Left lung (tissue), 10 donors: ENCODE results near the gene SLC2A4. TPM values are rescaled to one million over a fixed set of nuclear protein-coding genes. Genes with fewer than 3 reads are reported as not detected.
"Not testable (repeated sequence)": the region's sequence is repeated elsewhere in the genome, so short reads cannot be mapped to it uniquely, and the experiment has no call there.

ENCODE experiments used
- ATAC-seq: fragments of 200-7000 bp; cut with Tn5 transposase; one replicate; pipeline ENCODE4 v1.9.1; 2020; ENCODE audit warnings: moderate library complexity
- DNase-seq, 4 donors: peaks; one replicate each; pipeline ENCODE4 v3.0.0-alpha.2; 2013 to 2020
- H3K27ac ChIP-seq, 2 donors: fragments of 200-600 bp; sonication (generic) in 1 of 2; one replicate each; pipeline versions ENCODE4 v1.5.0 to v1.8.0; 2020 to 2021
- H3K27me3 ChIP-seq, 2 donors: fragments of 200-600 bp; sonication (generic) in 1 of 2; one replicate each; pipeline versions ENCODE4 v1.5.0 to v1.8.0; 2020 to 2021
- H3K36me3 ChIP-seq, 2 donors: fragments of 200-600 bp; sonication (generic) in 1 of 2; one replicate each; pipeline versions ENCODE4 v1.5.0 to v1.8.0; 2020 to 2021
- H3K4me1 ChIP-seq, 2 donors: fragments of 200-600 bp; one replicate each; pipeline ENCODE4 v1.8.0; 2021
- H3K4me3 ChIP-seq, 2 donors: fragments of 200-600 bp; sonication (generic) in 1 of 2; one replicate each; pipeline versions ENCODE4 v1.5.0 to v1.8.0; 2020 to 2021; ENCODE audit warnings: mild to moderate bottlenecking in 1 of 2
- H3K9me3 ChIP-seq, 2 donors: fragments of 200-600 bp; sonication (generic) in 1 of 2; one replicate each; pipeline versions ENCODE4 v1.5.0 to v1.8.0; 2020 to 2021
- intact Hi-C, 2 donors: fragments of 100-400 bp; cut with DNase I; formaldehyde crosslinking; loops; one replicate each; pipeline versions ENCODE4 v1.11.2 to v1.14.2; 2022
- polyA plus RNA-seq, 6 donors: library from polyadenylated mRNA; unstranded; fragments of 120-200 nt; gene quantifications; one replicate each; pipeline ENCODE4 v1.2.1, GENCODE V29; 2013; ENCODE audit not compliant: insufficient read length in 6 of 6
- total RNA-seq, 2 donors: library from RNA; stranded (reverse); fragmentation: NEBNext Ultra II Directional; extraction: Animal tissue kit (Norgen Biotek cat#: 25700); gene quantifications; one replicate each; pipeline ENCODE4 v1.2.1, GENCODE V29; 2021
- TF ChIP-seq, protein P1 (sequence below), 2 donors: fragments of 200-600 bp; sonication (generic) in 1 of 2; IDR thresholded peaks; one replicate each; pipeline versions ENCODE4 v1.5.0 to v1.8.0; 2021; ENCODE audit warnings: antibody characterized with exemption in 2 of 2
- donor health status: DM: no; HTN: yes; CAD: no.
- donor health status: DM: no; HTN: no; CAD: no.

Gene SLC2A4
- total and polyA plus RNA-seq, 8 donors = 0.60 to 1.5 (median 1.1) TPM

DNA sequence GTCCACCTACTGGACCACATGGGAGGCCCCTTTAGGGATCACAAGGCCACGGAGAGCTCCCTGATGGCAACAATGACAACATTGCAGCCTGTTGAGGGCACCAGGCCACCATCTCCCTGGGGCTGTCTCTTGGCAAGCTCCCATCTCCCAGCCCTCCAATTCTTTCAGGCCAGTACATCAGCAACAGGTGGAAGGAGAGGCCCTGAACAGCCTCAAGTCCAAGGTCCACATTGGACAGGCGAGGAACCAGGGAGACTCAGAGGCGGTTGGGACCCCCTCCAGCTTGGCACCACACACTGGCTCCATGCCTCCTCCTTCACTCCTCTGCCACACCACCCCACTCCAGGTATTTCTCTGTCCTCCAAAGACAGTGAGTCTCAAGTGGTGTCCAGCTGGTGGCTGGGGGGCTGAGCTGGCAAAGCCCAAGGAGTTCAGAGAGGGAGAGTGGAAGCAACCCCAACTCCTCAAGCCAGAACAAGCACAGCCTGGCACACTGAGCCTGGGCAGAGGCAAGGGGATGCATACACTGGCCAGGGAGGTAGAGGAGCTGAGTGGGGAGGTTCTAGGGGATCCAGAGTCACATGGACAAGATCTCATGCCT lies 53.5 kb downstream of the SLC2A4 start:
- TF ChIP-seq, protein P1, sequence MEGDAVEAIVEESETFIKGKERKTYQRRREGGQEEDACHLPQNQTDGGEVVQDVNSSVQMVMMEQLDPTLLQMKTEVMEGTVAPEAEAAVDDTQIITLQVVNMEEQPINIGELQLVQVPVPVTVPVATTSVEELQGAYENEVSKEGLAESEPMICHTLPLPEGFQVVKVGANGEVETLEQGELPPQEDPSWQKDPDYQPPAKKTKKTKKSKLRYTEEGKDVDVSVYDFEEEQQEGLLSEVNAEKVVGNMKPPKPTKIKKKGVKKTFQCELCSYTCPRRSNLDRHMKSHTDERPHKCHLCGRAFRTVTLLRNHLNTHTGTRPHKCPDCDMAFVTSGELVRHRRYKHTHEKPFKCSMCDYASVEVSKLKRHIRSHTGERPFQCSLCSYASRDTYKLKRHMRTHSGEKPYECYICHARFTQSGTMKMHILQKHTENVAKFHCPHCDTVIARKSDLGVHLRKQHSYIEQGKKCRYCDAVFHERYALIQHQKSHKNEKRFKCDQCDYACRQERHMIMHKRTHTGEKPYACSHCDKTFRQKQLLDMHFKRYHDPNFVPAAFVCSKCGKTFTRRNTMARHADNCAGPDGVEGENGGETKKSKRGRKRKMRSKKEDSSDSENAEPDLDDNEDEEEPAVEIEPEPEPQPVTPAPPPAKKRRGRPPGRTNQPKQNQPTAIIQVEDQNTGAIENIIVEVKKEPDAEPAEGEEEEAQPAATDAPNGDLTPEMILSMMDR (IDR thresholded peaks at IDR 0.05) = no peak
- H3K4me1 ChIP-seq = peaks cover 3 to 38% of the 10 kb centered on the region in 2 donors
- no peak overlapping the region for H3K4me3 ChIP-seq
- DNase-seq (peak in 1 of 4 donors; percentile 31), ATAC-seq (no peak)
- H3K36me3 ChIP-seq = no peaks in the 10 kb centered on the region
- H3K27me3 ChIP-seq = peaks cover 0 to 25% of the 10 kb centered on the region in 2 donors
- H3K9me3 ChIP-seq = no peaks in the 10 kb centered on the region
- no peak overlapping the region for H3K27ac ChIP-seq
- intact Hi-C loops = no loop called here

DNA sequence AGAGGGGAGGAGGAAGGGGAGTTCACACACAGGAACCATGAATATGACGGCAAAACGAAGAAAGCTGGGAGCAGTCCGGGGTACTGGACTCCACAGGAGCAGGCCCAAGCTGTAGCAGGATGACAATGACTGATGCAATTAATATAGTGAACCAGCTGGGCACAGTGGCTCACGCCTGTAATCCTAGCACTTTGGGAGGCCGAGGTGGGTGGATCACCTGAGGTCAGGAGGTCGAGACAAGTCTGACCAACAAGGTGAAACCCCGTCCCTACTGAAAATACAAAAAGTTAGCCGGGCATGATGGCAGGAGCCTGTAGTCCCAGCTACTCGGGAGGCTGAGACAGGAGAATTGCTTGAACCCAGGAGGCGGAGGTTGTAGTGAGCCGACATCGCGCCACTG lies 54.2 kb downstream of the SLC2A4 start:
- ATAC-seq, H3K36me3 ChIP-seq, intact Hi-C loops, H3K9me3 ChIP-seq, DNase-seq: not testable (repeated sequence)
- Histone ChIP-seq H3K27ac (peak overlapping the region in 1 of 2 donors; percentile 66), H3K27me3 (peaks cover 0 to 29% of the 10 kb centered on the region in 2 donors), H3K4me3 (peak overlapping the region in 1 of 2 donors; percentile 47), H3K4me1 (peaks cover 0 to 36% of the 10 kb centered on the region in 2 donors)

DNA sequence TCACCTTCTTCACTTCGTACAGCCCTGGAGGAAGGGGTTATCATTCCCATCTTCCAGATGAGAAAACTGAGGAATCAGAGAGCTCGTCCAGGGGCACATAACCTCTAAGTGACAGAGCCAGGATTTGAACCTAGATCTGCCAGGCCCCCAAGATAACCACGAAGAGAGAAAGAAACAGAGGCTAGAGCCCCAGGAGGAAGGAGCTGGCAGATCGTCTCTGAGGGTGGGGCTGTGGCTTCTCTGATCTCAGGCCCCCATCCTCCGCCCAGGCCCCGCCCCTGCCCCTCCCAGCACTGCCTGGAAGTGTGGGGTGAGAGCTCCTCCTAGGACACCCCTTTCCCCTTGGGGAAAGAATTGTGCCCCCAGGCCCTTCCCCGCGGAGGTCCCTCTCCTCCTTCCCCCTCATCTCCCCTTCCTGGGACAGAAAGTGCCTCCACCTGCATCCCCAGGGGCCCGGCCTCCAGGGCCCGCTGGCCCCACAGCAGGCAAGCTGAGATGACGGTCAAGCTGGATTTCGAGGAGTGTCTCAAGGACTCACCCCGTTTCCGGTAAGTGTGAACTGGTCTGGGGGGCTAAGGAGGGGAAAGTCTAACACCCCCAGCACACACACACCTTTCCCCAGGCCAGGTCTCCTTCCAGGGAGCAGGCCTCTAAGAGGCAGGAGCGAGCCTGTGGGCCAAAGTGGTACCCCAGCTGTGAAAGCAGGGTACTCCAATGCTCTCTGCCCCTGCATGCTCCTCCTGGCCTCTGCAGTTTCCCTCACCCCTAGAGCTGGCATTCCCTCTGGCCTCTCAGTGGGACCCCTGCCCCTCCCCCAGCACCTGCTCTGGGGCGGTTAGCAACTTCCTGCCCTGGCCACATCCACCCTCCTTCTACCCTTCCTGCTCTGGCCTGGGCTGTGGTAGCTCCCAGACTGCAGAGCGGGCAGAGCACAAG lies 55.0 kb downstream of the SLC2A4 start, which contains the start of gene ACAP1:
ACAP1 (plus strand) TSS at position 290 of the 936 bp plus-strand sequence; CDS start at position 496, 206 bp downstream.
- Histone ChIP-seq H3K9me3 (no peaks in the 10 kb centered on the region), H3K27me3 (peaks cover 0 to 37% of the 10 kb centered on the region in 2 donors), H3K4me1 (peaks cover 0 to 34% of the 10 kb centered on the region in 2 donors), H3K27ac (peak within 1 kb of the TSS in 1 of 2 donors; percentile 66), H3K36me3 (peaks cover 0 to 9% of the 10 kb centered on the region in 2 donors), H3K4me3 (peak within 1 kb of the TSS in 1 of 2 donors; percentile 47)
- TF ChIP-seq, protein P1 (IDR thresholded peaks at IDR 0.05) = no peak
- intact Hi-C loops = no loop called here
- peak in 2 of 4 donors; percentile 72 to 94 for DNase-seq
- ATAC-seq = peak; percentile 78

DNA sequence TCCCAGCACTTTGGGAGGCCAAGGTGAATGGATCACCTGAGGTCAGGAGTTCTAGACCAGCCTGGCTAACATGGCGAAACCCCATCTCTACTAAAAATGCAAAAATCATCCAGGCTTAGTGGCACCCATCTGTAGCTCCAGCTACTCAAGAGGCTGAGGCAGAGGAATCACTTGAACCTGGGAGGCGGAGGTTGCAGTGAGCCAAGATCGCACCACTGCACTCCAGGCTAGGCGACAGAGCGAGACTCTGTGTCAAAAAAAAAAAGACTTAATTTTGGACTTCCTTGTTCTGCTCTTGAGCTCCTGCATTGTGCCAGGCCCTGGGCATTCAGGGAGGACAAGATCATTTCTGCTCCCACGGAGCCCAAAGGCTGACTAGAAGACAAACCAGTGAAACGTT lies 56.1 kb downstream of the SLC2A4 start:
- H3K27ac ChIP-seq = peak overlapping the region in 1 of 2 donors; percentile 66
- intact Hi-C loops, ATAC-seq, H3K9me3 ChIP-seq, DNase-seq: not testable (repeated sequence)
- peak overlapping the region in 1 of 2 donors; percentile 47 for H3K4me3 ChIP-seq
- peaks cover 0 to 29% of the 10 kb centered on the region in 2 donors for H3K4me1 ChIP-seq
- H3K36me3 ChIP-seq = peaks cover 0 to 20% of the 10 kb centered on the region in 2 donors
- peaks cover 0 to 48% of the 10 kb centered on the region in 2 donors for H3K27me3 ChIP-seq

Other genes starting within 250 kb of the SLC2A4 start
Only the 30 nearest of the 33 such genes appear.
- gene CLEC10A, start 201.5 kb upstream of the SLC2A4 start, total RNA-seq = 1 to 10 TPM; 7.8 to 9.6 TPM
- gene CLEC10A, start 201.5 kb upstream of the SLC2A4 start, polyA plus RNA-seq = 1 to 10 TPM; 2.0 to 3.6 (median 3.6) TPM
- 1 to 10 TPM; 1.0 to 2.7 TPM for gene ASGR2, start 166.9 kb upstream of the SLC2A4 start, total RNA-seq
- under 1 TPM; 0.34 to 0.76 (median 0.51) TPM for gene ASGR2, start 166.9 kb upstream of the SLC2A4 start, polyA plus RNA-seq
- 1 to 10 TPM; 2.4 to 7.7 TPM for gene ASGR1, start 102.3 kb upstream of the SLC2A4 start, total RNA-seq
- 10 to 100 TPM in 4 of 6 donors, 1 to 10 TPM in 2; 8.7 to 13.0 (median 11.0) TPM for gene ASGR1, start 102.3 kb upstream of the SLC2A4 start, polyA plus RNA-seq
- gene DLG4, start 61.9 kb upstream of the SLC2A4 start, total RNA-seq = 10 to 100 TPM; 25.9 to 33.8 TPM
- gene DLG4, start 61.9 kb upstream of the SLC2A4 start, polyA plus RNA-seq = 10 to 100 TPM; 35.6 to 60.0 (median 47.6) TPM
- gene ACADVL, start 61.8 kb upstream of the SLC2A4 start, total RNA-seq = 100 to 1,000 TPM; 610 to 654 TPM
- gene ACADVL, start 61.8 kb upstream of the SLC2A4 start, polyA plus RNA-seq = 100 to 1,000 TPM; 285 to 403 (median 362) TPM
- 10 to 100 TPM; 36.9 to 46.3 TPM for gene DVL2, start 47.2 kb upstream of the SLC2A4 start, total RNA-seq
- gene DVL2, start 47.2 kb upstream of the SLC2A4 start, polyA plus RNA-seq = 10 to 100 TPM; 51.7 to 59.7 (median 54.6) TPM
- gene PHF23, start 42.3 kb upstream of the SLC2A4 start, total RNA-seq = 10 to 100 TPM; 31.1 to 45.4 TPM
- 10 to 100 TPM; 32.8 to 51.2 (median 46.1) TPM for gene PHF23, start 42.3 kb upstream of the SLC2A4 start, polyA plus RNA-seq
- 100 to 1,000 TPM; 545 to 559 TPM for gene GABARAP, start 39.3 kb upstream of the SLC2A4 start, total RNA-seq
- 100 to 1,000 TPM; 442 to 526 (median 470) TPM for gene GABARAP, start 39.3 kb upstream of the SLC2A4 start, polyA plus RNA-seq
- gene CTDNEP1, start 30.0 kb upstream of the SLC2A4 start, total RNA-seq = 100 to 1,000 TPM; 134 to 171 TPM
- 100 to 1,000 TPM; 133 to 154 (median 146) TPM for gene CTDNEP1, start 30.0 kb upstream of the SLC2A4 start, polyA plus RNA-seq
- gene ELP5, start 29.5 kb upstream of the SLC2A4 start, total RNA-seq = 10 to 100 TPM; 26.5 to 46.6 TPM
- gene ELP5, start 29.5 kb upstream of the SLC2A4 start, polyA plus RNA-seq = 10 to 100 TPM; 36.6 to 49.7 (median 42.9) TPM
- 100 to 1,000 TPM; 187 to 197 TPM for gene CLDN7, start 19.2 kb upstream of the SLC2A4 start, total RNA-seq
- 10 to 100 TPM; 26.0 to 37.0 (median 34.8) TPM for gene CLDN7, start 19.2 kb upstream of the SLC2A4 start, polyA plus RNA-seq
- gene YBX2, start 12.9 kb downstream of the SLC2A4 start, total RNA-seq = under 1 TPM; 0.37 to 0.67 TPM
- 1 to 10 TPM; 1.3 to 2.5 (median 1.6) TPM for gene YBX2, start 12.9 kb downstream of the SLC2A4 start, polyA plus RNA-seq
- gene EIF5A, start 25.9 kb downstream of the SLC2A4 start, total RNA-seq = 100 to 1,000 TPM; 307 to 622 TPM
- 100 to 1,000 TPM; 213 to 323 (median 262) TPM for gene EIF5A, start 25.9 kb downstream of the SLC2A4 start, polyA plus RNA-seq
- gene GPS2, start 33.6 kb downstream of the SLC2A4 start, total RNA-seq = 10 to 100 TPM; 48.2 to 54.9 TPM
- gene GPS2, start 33.6 kb downstream of the SLC2A4 start, polyA plus RNA-seq = 100 to 1,000 TPM in 1 of 6 donors, 10 to 100 TPM in 5; 73.0 to 102 (median 81.9) TPM
- 10 to 100 TPM; 27.8 to 35.2 TPM for gene NEURL4, start 47.6 kb downstream of the SLC2A4 start, total RNA-seq
- 10 to 100 TPM; 22.2 to 36.8 (median 27.9) TPM for gene NEURL4, start 47.6 kb downstream of the SLC2A4 start, polyA plus RNA-seq
- gene ACAP1, start 54.8 kb downstream of the SLC2A4 start, total RNA-seq = 10 to 100 TPM in 1 of 2 donors, 1 to 10 TPM in 1; 9.9 to 51.4 TPM
- 10 to 100 TPM in 2 of 6 donors, 1 to 10 TPM in 4; 6.7 to 11.3 (median 8.1) TPM for gene ACAP1, start 54.8 kb downstream of the SLC2A4 start, polyA plus RNA-seq
- gene KCTD11, start 70.4 kb downstream of the SLC2A4 start, total RNA-seq = 10 to 100 TPM; 10.3 to 10.7 TPM
- 10 to 100 TPM in 3 of 6 donors, 1 to 10 TPM in 3; 8.3 to 13.1 (median 9.9) TPM for gene KCTD11, start 70.4 kb downstream of the SLC2A4 start, polyA plus RNA-seq
- not detected for gene TMEM95, start 73.4 kb downstream of the SLC2A4 start, total RNA-seq
- gene TMEM95, start 73.4 kb downstream of the SLC2A4 start, polyA plus RNA-seq = not detected
- gene TNK1, start 99.4 kb downstream of the SLC2A4 start, total RNA-seq = 1 to 10 TPM; 6.1 to 6.4 TPM
- 1 to 10 TPM; 5.3 to 8.7 (median 6.4) TPM for gene TNK1, start 99.4 kb downstream of the SLC2A4 start, polyA plus RNA-seq
- 10 to 100 TPM; 42.0 to 42.7 TPM for gene PLSCR3, start 112.8 kb downstream of the SLC2A4 start, total RNA-seq
- gene PLSCR3, start 112.8 kb downstream of the SLC2A4 start, polyA plus RNA-seq = 10 to 100 TPM; 46.0 to 62.5 (median 57.7) TPM
- 10 to 100 TPM; 50.7 to 56.0 TPM for gene TMEM256, start 122.4 kb downstream of the SLC2A4 start, total RNA-seq
- gene TMEM256, start 122.4 kb downstream of the SLC2A4 start, polyA plus RNA-seq = 10 to 100 TPM; 70.7 to 75.7 (median 72.5) TPM
- gene NLGN2, start 126.1 kb downstream of the SLC2A4 start, total RNA-seq = 10 to 100 TPM; 14.8 to 20.1 TPM
- gene NLGN2, start 126.1 kb downstream of the SLC2A4 start, polyA plus RNA-seq = 10 to 100 TPM; 25.3 to 34.4 (median 30.1) TPM
- not detected for gene SPEM1, start 138.6 kb downstream of the SLC2A4 start, total RNA-seq
- gene SPEM1, start 138.6 kb downstream of the SLC2A4 start, polyA plus RNA-seq = not detected
- not detected for gene SPEM2, start 143.9 kb downstream of the SLC2A4 start, total RNA-seq
- gene SPEM2, start 143.9 kb downstream of the SLC2A4 start, polyA plus RNA-seq = not detected
- gene SPEM3, start 147.1 kb downstream of the SLC2A4 start, total RNA-seq = not detected
- not detected for gene SPEM3, start 147.1 kb downstream of the SLC2A4 start, polyA plus RNA-seq
- gene TMEM102, start 153.7 kb downstream of the SLC2A4 start, total RNA-seq = 1 to 10 TPM; 7.2 to 9.6 TPM
- gene TMEM102, start 153.7 kb downstream of the SLC2A4 start, polyA plus RNA-seq = 1 to 10 TPM; 2.1 to 3.3 (median 2.6) TPM
- gene FGF11, start 157.8 kb downstream of the SLC2A4 start, total RNA-seq = 1 to 10 TPM in 1 of 2 donors, under 1 TPM in 1; 0.97 to 1.7 TPM
- 1 to 10 TPM; 1.7 to 2.8 (median 2.3) TPM for gene FGF11, start 157.8 kb downstream of the SLC2A4 start, polyA plus RNA-seq
- 10 to 100 TPM; 10.6 to 12.1 TPM for gene CHRNB1, start 163.3 kb downstream of the SLC2A4 start, total RNA-seq
- 10 to 100 TPM in 2 of 6 donors, 1 to 10 TPM in 4; 7.0 to 10.3 (median 9.6) TPM for gene CHRNB1, start 163.3 kb downstream of the SLC2A4 start, polyA plus RNA-seq
- 10 to 100 TPM; 46.2 to 63.2 TPM for gene ZBTB4, start 197.9 kb downstream of the SLC2A4 start, total RNA-seq
- gene ZBTB4, start 197.9 kb downstream of the SLC2A4 start, polyA plus RNA-seq = 10 to 100 TPM; 39.7 to 49.7 (median 42.8) TPM
- gene SLC35G6, start 199.7 kb downstream of the SLC2A4 start, total RNA-seq = not detected
- gene SLC35G6, start 199.7 kb downstream of the SLC2A4 start, polyA plus RNA-seq = under 1 TPM; 0.17 to 0.35 (median 0.35) TPM